GM19240 (cell line): ENCODE measurements around the gene CEMIP.
A peak's percentile ranks its signal among the peaks of the same experiment; 100 is the strongest.

Experiments used
- DNase-seq: peaks from one replicate; pipeline ENCODE4 v3.0.0; 2011; ENCODE audit warnings: low spot score; ENCODE audit not compliant: insufficient read length

Gene CEMIP

GRCh38 chr15:80999623-81000036 is 220.5 kb downstream of the CEMIP start:
- DNase-seq, result no peak

- DNase-seq, result no peak
Measured at GRCh38 chr15:81000144-81000623, 221.0 kb downstream of the CEMIP start.

GRCh38 chr15:81000624-81001151 is 221.5 kb downstream of the CEMIP start, which contains the start of gene TLNRD1:
TLNRD1 (plus strand) TSS chr15:81000923; CDS start chr15:81002272, 1,349 bp downstream.
- peak; percentile 44 for DNase-seq
